Nephron (organoid): Measurements from ENCODE around the gene COL18A1.
A peak's percentile ranks its signal among the peaks of the same experiment; 100 is the strongest.

Experiments used
- H3K27ac Mint-ChIP-seq, 3 experiments: 2 replicates each; pipeline ENCODE4 v1.8.0; 2020; ENCODE audit warnings: mixed read lengths in 3 of 3, mild to moderate bottlenecking in 2 of 3, moderate library complexity in 1 of 3
- H3K27me3 Mint-ChIP-seq: 2 replicates; pipeline ENCODE4 v1.8.0; 2021; ENCODE audit warnings: low read depth, mild to moderate bottlenecking, moderate library complexity, mixed read lengths
- H3K36me3 Mint-ChIP-seq: 2 replicates; pipeline ENCODE4 v1.8.0; 2020; ENCODE audit warnings: low read depth, mixed read lengths
- H3K4me1 Mint-ChIP-seq: 2 replicates; pipeline ENCODE4 v1.8.0; 2020; ENCODE audit warnings: mixed read lengths
- H3K4me3 Mint-ChIP-seq, 3 experiments: 2 replicates each; pipeline ENCODE4 v1.8.0; 2020; ENCODE audit warnings: mild to moderate bottlenecking in 3 of 3, mixed read lengths in 3 of 3, moderate library complexity in 2 of 3
- H3K9me3 Mint-ChIP-seq: 2 replicates; pipeline ENCODE4 v1.8.0; 2020; ENCODE audit warnings: mixed read lengths
- TF ChIP-seq, protein P1 (sequence below), 3 experiments: fragments of 200-600 bp; sonication (generic); IDR thresholded peaks; one replicate each; pipeline ENCODE4 v1.5.0; 2021; ENCODE audit warnings: antibody characterized with exemption in 3 of 3; ENCODE audit not compliant: unreplicated experiment in 3 of 3

The COL18A1 gene

DNA sequence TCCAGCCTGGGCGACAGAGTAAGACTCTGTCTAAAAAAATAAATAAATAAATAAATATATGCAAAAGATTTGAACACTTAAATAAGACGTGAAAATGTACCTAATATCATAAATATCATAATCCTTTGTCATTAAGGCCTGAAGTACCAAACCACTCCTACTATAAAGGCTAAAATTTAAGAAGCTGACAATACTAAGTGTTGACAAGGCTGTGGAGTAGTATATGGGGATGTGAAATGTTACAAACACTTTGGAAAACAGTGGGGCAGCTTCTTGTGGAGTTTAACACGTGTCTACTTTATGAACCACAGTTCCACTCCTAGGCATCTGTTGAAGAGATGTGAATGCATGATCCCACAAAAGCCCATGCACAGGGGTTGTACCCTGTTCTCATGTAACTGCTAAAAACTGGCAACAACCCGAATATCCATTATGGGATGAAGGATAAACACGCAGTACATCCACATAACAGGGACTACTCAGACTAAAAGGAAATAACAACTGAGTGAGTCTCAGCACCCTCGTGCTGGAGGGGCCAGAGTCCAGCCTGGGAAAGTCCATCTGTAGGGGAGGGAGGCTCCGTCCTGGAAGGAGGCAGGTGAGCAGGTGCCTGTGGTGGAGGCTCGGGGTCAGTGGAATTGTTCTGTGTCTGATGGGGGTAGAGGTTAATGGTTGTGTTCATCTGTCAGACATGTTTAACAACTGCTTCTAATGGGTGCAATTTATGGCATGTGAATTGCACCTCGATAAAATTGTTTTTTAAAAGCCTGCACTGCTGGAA, 143.9 kb downstream of the COL18A1 start:
- no peaks in the 10 kb centered on the region for H3K27me3 Mint-ChIP-seq
- peaks cover 23% of the 10 kb centered on the region for H3K4me1 Mint-ChIP-seq
- peaks cover 3% of the 10 kb centered on the region for H3K9me3 Mint-ChIP-seq
- H3K27ac Mint-ChIP-seq = peak overlapping the region in 1 of 3 experiments; percentile 88
- no peaks in the 10 kb centered on the region for H3K36me3 Mint-ChIP-seq
- TF ChIP-seq, protein P1, sequence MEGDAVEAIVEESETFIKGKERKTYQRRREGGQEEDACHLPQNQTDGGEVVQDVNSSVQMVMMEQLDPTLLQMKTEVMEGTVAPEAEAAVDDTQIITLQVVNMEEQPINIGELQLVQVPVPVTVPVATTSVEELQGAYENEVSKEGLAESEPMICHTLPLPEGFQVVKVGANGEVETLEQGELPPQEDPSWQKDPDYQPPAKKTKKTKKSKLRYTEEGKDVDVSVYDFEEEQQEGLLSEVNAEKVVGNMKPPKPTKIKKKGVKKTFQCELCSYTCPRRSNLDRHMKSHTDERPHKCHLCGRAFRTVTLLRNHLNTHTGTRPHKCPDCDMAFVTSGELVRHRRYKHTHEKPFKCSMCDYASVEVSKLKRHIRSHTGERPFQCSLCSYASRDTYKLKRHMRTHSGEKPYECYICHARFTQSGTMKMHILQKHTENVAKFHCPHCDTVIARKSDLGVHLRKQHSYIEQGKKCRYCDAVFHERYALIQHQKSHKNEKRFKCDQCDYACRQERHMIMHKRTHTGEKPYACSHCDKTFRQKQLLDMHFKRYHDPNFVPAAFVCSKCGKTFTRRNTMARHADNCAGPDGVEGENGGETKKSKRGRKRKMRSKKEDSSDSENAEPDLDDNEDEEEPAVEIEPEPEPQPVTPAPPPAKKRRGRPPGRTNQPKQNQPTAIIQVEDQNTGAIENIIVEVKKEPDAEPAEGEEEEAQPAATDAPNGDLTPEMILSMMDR (IDR thresholded peaks at IDR 0.05; ENCODE audit: unreplicated experiment in 3 of 3) = no peak
- H3K4me3 Mint-ChIP-seq = no peak overlapping the region

DNA sequence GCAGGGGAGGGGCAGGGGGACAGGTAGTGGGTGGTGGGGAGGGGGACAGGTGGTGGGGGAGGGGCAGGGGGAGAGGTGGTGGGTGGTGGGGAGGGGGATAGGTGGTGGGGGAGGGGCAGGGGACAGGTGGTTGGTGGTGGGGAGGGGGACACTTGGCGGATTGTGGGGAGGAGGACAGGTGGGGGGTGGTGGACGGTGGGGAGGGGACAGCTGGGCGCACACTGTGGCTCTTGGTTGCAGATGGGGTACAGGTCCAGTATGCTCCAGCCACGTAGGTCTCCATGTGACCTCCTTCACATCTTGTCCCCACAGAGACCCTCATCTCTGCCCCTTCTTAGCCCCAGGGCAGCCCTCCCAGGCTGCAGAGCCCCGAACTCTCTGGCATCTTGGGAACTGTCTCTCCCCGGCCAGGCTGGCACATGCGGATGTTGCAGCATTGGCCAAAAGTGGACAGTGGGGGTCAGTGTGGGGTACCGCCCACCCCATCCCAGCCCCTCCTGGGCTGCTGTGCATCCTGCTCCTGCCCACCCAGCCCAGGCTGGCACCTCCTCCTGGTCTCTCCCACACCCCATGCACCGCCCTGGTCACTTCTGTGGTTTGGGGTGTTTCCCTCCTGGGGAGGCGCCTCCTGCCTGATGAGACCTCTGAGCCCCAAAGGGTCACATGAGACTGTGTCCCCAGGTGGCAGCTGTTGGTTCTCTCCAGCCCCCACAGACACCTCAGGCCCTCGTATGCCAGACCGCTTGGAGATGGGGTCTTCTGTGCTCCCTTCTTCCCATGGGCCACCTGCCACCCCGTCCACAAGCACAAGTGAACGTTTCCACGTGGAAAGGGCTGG, 144.9 kb downstream of the COL18A1 start:
- Mint-ChIP-seq H3K27ac (peak overlapping the region; percentile 47 to 88 (median 82)), H3K27me3 (peaks cover 4% of the 10 kb centered on the region), H3K9me3 (peaks cover 3% of the 10 kb centered on the region), H3K36me3 (no peaks in the 10 kb centered on the region), H3K4me3 (no peak overlapping the region), H3K4me1 (peaks cover 28% of the 10 kb centered on the region)
- TF ChIP-seq, protein P1 (IDR thresholded peaks at IDR 0.05; ENCODE audit: unreplicated experiment in 3 of 3) = no peak

DNA sequence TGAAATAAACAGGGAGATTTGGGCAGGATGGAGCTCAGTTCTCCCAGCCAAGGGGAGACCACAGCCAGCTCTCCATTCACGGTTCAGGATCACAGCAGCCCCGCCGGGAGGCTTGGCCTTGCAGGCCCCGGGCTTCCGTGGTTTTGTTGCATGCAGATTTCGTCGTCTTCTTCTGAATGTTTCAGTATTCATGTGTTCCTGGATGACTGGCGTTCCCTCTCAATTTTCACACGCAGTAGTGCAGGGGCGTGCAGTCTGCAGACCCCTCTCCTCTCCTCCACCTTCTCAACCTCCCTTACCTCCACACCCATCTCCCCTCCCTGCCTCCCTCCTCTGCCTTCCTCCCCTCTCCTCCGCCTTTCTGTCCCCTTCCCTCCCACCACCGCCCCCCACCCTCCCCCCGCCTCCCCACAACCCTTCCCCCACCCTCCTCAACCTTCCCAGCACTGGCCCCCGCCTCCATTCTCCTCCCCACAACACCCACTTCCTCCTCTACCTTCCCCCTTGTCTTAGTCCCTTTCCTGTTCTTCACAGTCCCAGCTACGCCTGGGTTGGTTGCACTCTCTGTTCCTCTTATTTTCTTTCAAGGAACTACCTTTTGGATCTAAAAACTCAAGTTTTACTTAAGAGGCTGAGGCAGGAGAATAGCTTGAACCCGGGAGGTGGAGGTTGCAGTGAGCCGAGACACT, 145.7 kb downstream of the COL18A1 start:
- H3K27me3 Mint-ChIP-seq = peaks cover 4% of the 10 kb centered on the region
- H3K4me3 Mint-ChIP-seq = peak overlapping the region; percentile 37 to 60 (median 59)
- H3K27ac Mint-ChIP-seq = peak overlapping the region; percentile 47 to 88 (median 82)
- TF ChIP-seq, protein P1 (IDR thresholded peaks at IDR 0.05; ENCODE audit: unreplicated experiment in 3 of 3) = no peak
- H3K4me1 Mint-ChIP-seq = peaks cover 29% of the 10 kb centered on the region
- no peaks in the 10 kb centered on the region for H3K36me3 Mint-ChIP-seq
- peaks cover 3% of the 10 kb centered on the region for H3K9me3 Mint-ChIP-seq

DNA sequence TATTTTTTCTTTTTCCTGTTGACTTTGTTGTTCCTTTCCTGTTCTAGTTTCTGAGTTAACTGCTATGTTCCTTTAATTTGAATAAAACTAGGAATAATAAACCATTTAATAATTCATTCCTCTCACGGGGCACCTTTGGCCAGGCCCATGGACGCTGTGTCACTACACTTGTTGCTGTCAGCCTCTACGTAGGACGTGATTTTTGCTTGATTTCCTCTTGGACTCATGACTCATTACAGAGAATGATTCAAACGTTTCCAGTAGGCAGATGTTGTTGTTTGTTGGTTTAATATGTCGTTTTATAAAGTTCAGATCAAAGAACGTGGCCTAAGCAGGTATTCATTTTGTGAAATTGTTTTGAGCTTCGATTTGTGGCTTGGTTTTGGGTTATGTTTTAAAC, 146.4 kb downstream of the COL18A1 start:
- H3K27me3 Mint-ChIP-seq = peaks cover 4% of the 10 kb centered on the region
- H3K4me1 Mint-ChIP-seq = peaks cover 29% of the 10 kb centered on the region
- TF ChIP-seq, protein P1 (IDR thresholded peaks at IDR 0.05; ENCODE audit: unreplicated experiment in 3 of 3) = no peak
- peak overlapping the region; percentile 19 to 40 (median 38) for H3K27ac Mint-ChIP-seq
- peaks cover 3% of the 10 kb centered on the region for H3K9me3 Mint-ChIP-seq
- peak overlapping the region; percentile 2 to 45 (median 19) for H3K4me3 Mint-ChIP-seq
- H3K36me3 Mint-ChIP-seq = no peaks in the 10 kb centered on the region

DNA sequence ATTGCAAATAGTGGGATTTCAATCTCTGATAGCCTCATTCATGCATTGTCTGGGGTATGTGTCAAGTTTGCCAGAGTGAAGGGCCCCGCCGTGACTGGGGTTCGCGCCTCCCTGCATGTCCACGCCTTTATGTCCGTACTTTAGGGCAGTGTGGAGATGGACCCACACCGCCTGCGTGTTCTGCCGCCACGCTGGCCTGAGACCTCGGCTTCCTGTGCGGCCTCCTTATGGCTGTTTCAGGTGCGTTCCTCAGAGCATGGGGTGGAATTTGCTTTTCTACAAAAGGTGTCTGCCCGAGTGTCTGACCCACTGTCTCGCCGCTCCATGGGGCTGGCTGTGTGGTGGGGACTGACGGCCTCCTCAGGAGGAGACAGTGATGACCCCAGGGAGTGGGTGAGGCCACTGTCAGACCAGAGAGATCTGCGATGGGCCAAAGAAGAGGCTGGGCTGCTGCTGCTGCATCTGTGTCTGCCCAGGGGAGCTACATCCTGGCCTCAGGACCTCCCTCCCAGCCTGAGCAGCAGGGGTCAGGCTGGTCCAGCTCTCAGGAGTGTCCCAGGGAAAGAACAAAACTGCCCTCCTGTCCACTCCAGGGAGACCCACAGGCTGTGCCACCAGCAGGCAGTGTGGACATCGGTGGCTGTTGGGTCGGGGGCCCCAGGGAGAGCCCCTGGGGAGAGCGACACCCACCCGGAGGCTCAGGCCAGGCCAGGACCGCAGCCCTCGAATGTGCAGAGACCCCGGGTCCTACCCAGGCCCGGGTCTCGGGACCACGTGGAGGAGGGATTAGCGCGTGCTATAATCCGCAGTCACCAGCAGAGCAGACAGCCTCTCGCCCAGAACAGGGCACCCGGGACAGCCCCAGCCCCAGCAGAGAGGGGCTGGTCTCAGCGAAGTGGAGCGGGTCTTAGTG, 147.1 kb downstream of the COL18A1 start:
- Mint-ChIP-seq H3K9me3 (peaks cover 3% of the 10 kb centered on the region), H3K4me1 (peaks cover 29% of the 10 kb centered on the region), H3K4me3 (no peak overlapping the region), H3K27me3 (peaks cover 4% of the 10 kb centered on the region), H3K27ac (peak overlapping the region; percentile 38 to 46 (median 40)), H3K36me3 (no peaks in the 10 kb centered on the region)
- TF ChIP-seq, protein P1 (IDR thresholded peaks at IDR 0.05; ENCODE audit: unreplicated experiment in 3 of 3) = no peak
